HFFc6 (cell line): ENCODE measurements around the gene SH3D21. TPM values are rescaled to one million over a fixed set of nuclear protein-coding genes. Genes with fewer than 3 reads are reported as not detected.

Source experiments
- DNase-seq: peaks from one replicate; pipeline ENCODE4 v3.0.0-alpha.2; 2018
- H3K27ac Mint-ChIP-seq: 2 replicates; pipeline ENCODE4 v1.8.0; 2020; ENCODE audit warnings: mild to moderate bottlenecking, mixed read lengths
- H3K27me3 Mint-ChIP-seq: 2 replicates; pipeline ENCODE4 v1.8.0; 2021; ENCODE audit warnings: mild to moderate bottlenecking, moderate library complexity, mixed read lengths; ENCODE audit not compliant: insufficient read depth
- H3K36me3 Mint-ChIP-seq: 2 replicates; pipeline ENCODE4 v1.8.0; 2021; ENCODE audit warnings: low read depth, mixed read lengths
- H3K4me1 Mint-ChIP-seq: 2 replicates; pipeline ENCODE4 v1.8.0; 2020; ENCODE audit warnings: low read depth, mixed read lengths
- H3K4me3 Mint-ChIP-seq: 2 replicates; pipeline ENCODE4 v1.8.0; 2020; ENCODE audit warnings: mild to moderate bottlenecking, moderate library complexity, mixed read lengths
- H3K9me3 Mint-ChIP-seq: 2 replicates; pipeline ENCODE4 v1.8.0; 2020; ENCODE audit warnings: mild to moderate bottlenecking, mixed read lengths
- CTCF ChIP-seq: fragments of 200-600 bp; sonication (generic); IDR thresholded peaks from 2 replicates; pipeline ENCODE4 v1.5.0; 2021; ENCODE audit warnings: antibody characterized with exemption, mild to moderate bottlenecking
- total RNA-seq, 6 experiments: library from RNA; stranded (reverse); fragmentation: NEBNext Ultra II Directional; extraction: Animal tissue kit (Norgen Biotek cat#: 25700); gene quantifications; 2 replicates in 1 of 6; 3 replicates in 5 of 6; pipeline ENCODE4 v1.2.3, GENCODE V29; 2021

Gene SH3D21
- total RNA-seq, 6 experiments from 2014 or later, result 2.7 to 5.3 (median 2.9) TPM

GRCh38 chr1:36269408-36269838 is 36.7 kb upstream of the SH3D21 start:
- H3K27me3 Mint-ChIP-seq, result peaks cover 2% of the 10 kb centered on the region
- no peak for DNase-seq
- no peaks in the 10 kb centered on the region for H3K9me3 Mint-ChIP-seq
- H3K4me3 Mint-ChIP-seq, result no peak overlapping the region
- H3K27ac Mint-ChIP-seq, result peak overlapping the region; percentile 34
- TF ChIP-seq CTCF, result no peak
- H3K4me1 Mint-ChIP-seq, result peaks cover 33% of the 10 kb centered on the region
- H3K36me3 Mint-ChIP-seq, result peaks cover 33% of the 10 kb centered on the region

- no peak for TF ChIP-seq CTCF
Measured at GRCh38 chr1:36273024-36273423, 33.1 kb upstream of the SH3D21 start.

GRCh38 chr1:36274201-36274600 is 32.0 kb upstream of the SH3D21 start:
- Mint-ChIP-seq H3K27me3 (peaks cover 2% of the 10 kb centered on the region; the same call in 1 of the 2 replicates), H3K36me3 (peaks cover 25% of the 10 kb centered on the region), H3K9me3 (no peaks in the 10 kb centered on the region), H3K4me1 (peaks cover 15% of the 10 kb centered on the region), H3K4me3 (no peak overlapping the region), H3K27ac (no peak overlapping the region)
- TF ChIP-seq CTCF, result no peak
- DNase-seq, result no peak

More at GRCh38 chr1:36273024-36273423, 33.1 kb upstream of the SH3D21 start:
- no peak for DNase-seq
- H3K4me3 Mint-ChIP-seq, result no peak overlapping the region
- H3K4me1 Mint-ChIP-seq, result peaks cover 15% of the 10 kb centered on the region
- peak overlapping the region; percentile 23; the same call in 1 of the 2 replicates for H3K27ac Mint-ChIP-seq
- peaks cover 2% of the 10 kb centered on the region for H3K27me3 Mint-ChIP-seq
- no peaks in the 10 kb centered on the region for H3K9me3 Mint-ChIP-seq
- H3K36me3 Mint-ChIP-seq, result peaks cover 28% of the 10 kb centered on the region

GRCh38 chr1:36276688-36277087 is 29.5 kb upstream of the SH3D21 start:
- Mint-ChIP-seq H3K36me3 (peaks cover 18% of the 10 kb centered on the region), H3K27me3 (no peaks in the 10 kb centered on the region; the same call in 1 of the 2 replicates), H3K9me3 (no peaks in the 10 kb centered on the region), H3K27ac (no peak overlapping the region), H3K4me1 (peaks cover 28% of the 10 kb centered on the region), H3K4me3 (no peak overlapping the region)
- DNase-seq, result no peak
- no peak for TF ChIP-seq CTCF

GRCh38 chr1:36279110-36279788 is 26.9 kb upstream of the SH3D21 start:
- Mint-ChIP-seq H3K9me3 (no peaks in the 10 kb centered on the region), H3K27me3 (no peaks in the 10 kb centered on the region), H3K36me3 (peaks cover 11% of the 10 kb centered on the region), H3K4me1 (peaks cover 33% of the 10 kb centered on the region), H3K4me3 (no peak overlapping the region), H3K27ac (peak overlapping the region; percentile 13; the same call in 1 of the 2 replicates)
- DNase-seq, result no peak
- no peak for TF ChIP-seq CTCF
